IgD-negative memory B cell (primary cell): Measurements from ENCODE around the gene GOLGA8F. TPM values are rescaled to one million over a fixed set of nuclear protein-coding genes. Genes with fewer than 3 reads are reported as not detected.
"Not testable (repeated sequence)": the region's sequence is repeated elsewhere in the genome, so short reads cannot be mapped to it uniquely, and the experiment has no call there.

ENCODE experiments used
- H3K27ac Mint-ChIP-seq, 3 donors: one replicate each; pipeline ENCODE4 v1.8.0; 2020 to 2022; ENCODE audit warnings: mild to moderate bottlenecking in 3 of 3, mixed read lengths in 3 of 3, moderate library complexity in 1 of 3
- H3K27me3 Mint-ChIP-seq: one replicate; pipeline ENCODE4 v1.8.0; 2021; ENCODE audit warnings: mixed read lengths
- H3K36me3 Mint-ChIP-seq: one replicate; pipeline ENCODE4 v1.8.0; 2020; ENCODE audit warnings: mild to moderate bottlenecking, mixed read lengths
- H3K4me1 Mint-ChIP-seq, 3 donors: one replicate each; pipeline ENCODE4 v1.8.0; 2020 to 2022; ENCODE audit warnings: mixed read lengths in 3 of 3, mild to moderate bottlenecking in 1 of 3
- H3K4me3 Mint-ChIP-seq, 4 donors: one replicate each; pipeline ENCODE4 v1.8.0; 2020 to 2022; ENCODE audit warnings: mild to moderate bottlenecking in 4 of 4, mixed read lengths in 4 of 4, moderate library complexity in 3 of 4
- H3K9me3 Mint-ChIP-seq, 3 donors: one replicate each; pipeline ENCODE4 v1.8.0; 2020 to 2021; ENCODE audit warnings: mixed read lengths in 3 of 3, mild to moderate bottlenecking in 1 of 3
- polyA plus RNA-seq: library from polyadenylated mRNA; unstranded; fragments of 300-500 nt; fragmentation: Illumina TruSeq; gene quantifications from one replicate; pipeline ENCODE4 v1.2.3, GENCODE V29; 2021

GOLGA8F gene
- not detected for polyA plus RNA-seq

GRCh38 chr15:28378364-28378763 is at the start of gene GOLGA8F:
GOLGA8F (plus strand) TSS chr15:28378664; CDS start chr15:28378762, 98 bp downstream.
- H3K4me3 Mint-ChIP-seq, H3K27ac Mint-ChIP-seq, H3K27me3 Mint-ChIP-seq, H3K4me1 Mint-ChIP-seq, H3K36me3 Mint-ChIP-seq, H3K9me3 Mint-ChIP-seq: not testable (repeated sequence)

- not testable (repeated sequence) for H3K9me3 Mint-ChIP-seq, H3K27ac Mint-ChIP-seq, H3K36me3 Mint-ChIP-seq, H3K4me1 Mint-ChIP-seq, H3K27me3 Mint-ChIP-seq, H3K4me3 Mint-ChIP-seq
Observed at GRCh38 chr15:28357984-28358383, 20.5 kb upstream of the GOLGA8F start, which contains the start of gene GOLGA6L24. GOLGA6L24 (minus strand) TSS chr15:28358084; CDS start chr15:28358023, 61 bp downstream.

- H3K27ac Mint-ChIP-seq, H3K9me3 Mint-ChIP-seq, H3K4me3 Mint-ChIP-seq, H3K36me3 Mint-ChIP-seq, H3K4me1 Mint-ChIP-seq, H3K27me3 Mint-ChIP-seq: not testable (repeated sequence)
Observed at GRCh38 chr15:28365502-28365901, 13.0 kb upstream of the GOLGA8F start.

- not testable (repeated sequence) for H3K36me3 Mint-ChIP-seq, H3K9me3 Mint-ChIP-seq, H3K4me3 Mint-ChIP-seq, H3K27ac Mint-ChIP-seq, H3K27me3 Mint-ChIP-seq, H3K4me1 Mint-ChIP-seq
Observed at GRCh38 chr15:28380053-28380452, 1.6 kb downstream of the GOLGA8F start.

- not testable (repeated sequence) for H3K9me3 Mint-ChIP-seq, H3K4me3 Mint-ChIP-seq, H3K27me3 Mint-ChIP-seq, H3K36me3 Mint-ChIP-seq, H3K4me1 Mint-ChIP-seq, H3K27ac Mint-ChIP-seq
Observed at GRCh38 chr15:28396022-28396421, 17.6 kb downstream of the GOLGA8F start.

- H3K27ac Mint-ChIP-seq, H3K4me3 Mint-ChIP-seq, H3K4me1 Mint-ChIP-seq, H3K36me3 Mint-ChIP-seq, H3K9me3 Mint-ChIP-seq, H3K27me3 Mint-ChIP-seq: not testable (repeated sequence)
Observed at GRCh38 chr15:28402774-28403435, 24.4 kb downstream of the GOLGA8F start.

- H3K4me1 Mint-ChIP-seq, H3K27ac Mint-ChIP-seq, H3K9me3 Mint-ChIP-seq, H3K36me3 Mint-ChIP-seq, H3K27me3 Mint-ChIP-seq, H3K4me3 Mint-ChIP-seq: not testable (repeated sequence)
Observed at GRCh38 chr15:28420470-28420869, 42.0 kb downstream of the GOLGA8F start.

GRCh38 chr15:28435594-28435993 is 57.1 kb downstream of the GOLGA8F start:
- not testable (repeated sequence) for H3K4me3 Mint-ChIP-seq, H3K4me1 Mint-ChIP-seq, H3K9me3 Mint-ChIP-seq, H3K27me3 Mint-ChIP-seq, H3K36me3 Mint-ChIP-seq, H3K27ac Mint-ChIP-seq

Other genes starting within 250 kb of the GOLGA8F start
- 7.8 TPM for gene HERC2, start 56.5 kb upstream of the GOLGA8F start, polyA plus RNA-seq
- not detected for gene GOLGA6L24, start 20.6 kb upstream of the GOLGA8F start, polyA plus RNA-seq
- gene GOLGA8G, start 154.3 kb downstream of the GOLGA8F start, polyA plus RNA-seq: not detected
- gene GOLGA6L25, start 174.9 kb downstream of the GOLGA8F start, polyA plus RNA-seq: not detected